Left renal cortex interstitium (tissue), 4 donors: ENCODE measurements around the gene LACRT. TPM values are rescaled to one million over a fixed set of nuclear protein-coding genes. Genes with fewer than 3 reads are reported as not detected.
"Not testable (repeated sequence)": the region's sequence is repeated elsewhere in the genome, so short reads cannot be mapped to it uniquely, and the experiment has no call there.

ENCODE experiments used
- DNase-seq, 4 donors: peaks; one replicate each; pipeline ENCODE4 v3.0.0-alpha.2; 2013; ENCODE audit warnings: low read depth in 4 of 4, low spot score in 2 of 4, missing footprints in 1 of 4
- polyA plus RNA-seq, 4 donors: library from polyadenylated mRNA; unstranded; fragments of 120-200 nt; gene quantifications; one replicate each; pipeline ENCODE4 v1.2.1, GENCODE V29; 2013; ENCODE audit not compliant: insufficient read length in 4 of 4

The LACRT gene
- polyA plus RNA-seq, 4 donors: not detected

DNA sequence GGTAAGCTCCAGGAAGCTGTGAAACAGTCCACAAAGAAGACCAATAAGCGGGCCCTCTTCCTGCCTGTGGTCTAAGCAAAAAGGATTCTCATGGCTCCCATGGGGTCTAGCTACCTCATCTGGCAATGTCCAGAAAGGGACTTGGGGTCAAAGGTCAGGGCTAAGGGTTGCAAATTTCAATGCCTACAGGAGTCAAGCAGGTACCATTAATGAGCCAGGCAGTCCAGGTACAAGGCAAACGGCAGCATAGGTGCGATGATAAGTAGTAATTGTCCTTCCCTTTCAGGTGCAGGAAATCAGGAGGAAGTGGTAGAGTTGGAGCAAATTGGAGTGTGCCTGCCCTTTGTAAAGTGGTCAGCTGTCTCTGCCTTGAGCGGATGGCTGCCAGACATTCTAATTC lies 6.4 kb upstream of the LACRT start:
- no peak for DNase-seq

DNA sequence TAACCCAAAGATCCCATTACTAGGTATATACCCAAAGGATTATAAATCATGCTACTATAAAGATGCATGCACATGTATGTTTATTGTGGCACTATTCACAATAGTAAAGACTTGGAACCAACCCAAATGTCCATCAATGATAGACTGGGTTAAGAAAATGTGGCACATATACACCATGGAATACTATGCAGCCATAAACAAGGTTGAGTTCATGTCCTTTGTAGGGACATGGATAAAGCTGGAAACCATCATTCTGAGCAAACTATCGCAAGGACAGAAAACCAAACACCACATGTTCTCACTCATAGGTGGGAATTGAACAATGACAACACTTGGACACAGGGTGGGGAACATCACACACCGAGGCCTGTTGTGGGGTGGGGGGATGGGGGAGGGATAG lies 4.4 kb upstream of the LACRT start:
- not testable (repeated sequence) for DNase-seq

DNA sequence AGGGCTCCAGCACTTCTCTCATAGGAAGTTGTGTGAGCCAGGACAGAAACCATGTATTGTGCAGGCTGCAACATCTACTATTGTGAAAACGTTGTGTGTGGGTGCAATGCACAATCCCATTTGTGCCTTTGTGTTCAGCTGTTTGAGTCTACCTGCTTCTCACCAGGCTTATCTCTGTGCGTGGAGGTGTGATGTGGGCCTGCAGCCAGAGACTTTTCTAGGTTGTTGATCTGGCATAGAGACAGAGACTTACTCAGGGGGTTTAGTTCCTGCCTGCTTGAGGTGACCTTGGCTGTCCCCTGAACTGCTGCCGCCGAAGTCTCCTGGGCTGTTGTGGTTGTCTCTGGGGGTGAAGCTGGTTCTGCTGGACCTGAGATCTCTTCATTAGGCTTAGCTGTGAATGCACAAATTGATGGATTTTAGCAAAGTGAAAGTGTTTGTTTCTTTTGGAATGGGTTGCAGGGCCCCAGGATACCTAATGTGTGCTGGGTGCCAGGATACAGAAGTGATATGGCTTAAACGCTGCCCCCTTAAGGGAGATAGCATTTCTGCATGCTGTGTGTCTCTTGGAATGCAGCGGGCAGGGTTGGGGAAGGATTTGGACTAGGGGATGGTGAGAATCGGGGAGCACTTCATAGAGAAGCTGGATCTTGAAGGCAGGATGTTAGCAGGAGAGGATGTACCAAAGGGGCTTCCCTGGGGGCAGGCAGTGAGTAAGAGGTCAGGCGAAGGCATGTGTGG lies 2.5 kb downstream of the LACRT start:
- DNase-seq: no peak

DNA sequence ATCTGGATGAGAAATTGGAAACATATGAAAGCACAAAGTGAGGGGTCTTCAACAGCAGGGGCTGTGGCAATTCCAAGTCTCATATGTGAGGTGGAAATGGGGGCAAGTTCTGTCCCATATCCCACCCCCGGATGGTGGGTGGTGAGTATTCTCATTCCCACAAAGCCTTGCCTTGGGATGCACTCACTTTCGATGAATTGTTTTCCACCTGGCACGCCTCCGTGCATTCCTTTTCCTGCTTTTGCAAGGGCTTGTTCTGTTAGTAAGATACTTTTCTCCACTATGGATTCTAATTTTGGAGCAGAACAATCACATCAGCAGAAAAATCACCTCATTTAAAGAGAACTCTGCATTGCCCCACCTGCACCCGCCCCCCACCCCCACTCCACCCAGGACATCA lies 3.1 kb downstream of the LACRT start:
- no peak for DNase-seq

DNA sequence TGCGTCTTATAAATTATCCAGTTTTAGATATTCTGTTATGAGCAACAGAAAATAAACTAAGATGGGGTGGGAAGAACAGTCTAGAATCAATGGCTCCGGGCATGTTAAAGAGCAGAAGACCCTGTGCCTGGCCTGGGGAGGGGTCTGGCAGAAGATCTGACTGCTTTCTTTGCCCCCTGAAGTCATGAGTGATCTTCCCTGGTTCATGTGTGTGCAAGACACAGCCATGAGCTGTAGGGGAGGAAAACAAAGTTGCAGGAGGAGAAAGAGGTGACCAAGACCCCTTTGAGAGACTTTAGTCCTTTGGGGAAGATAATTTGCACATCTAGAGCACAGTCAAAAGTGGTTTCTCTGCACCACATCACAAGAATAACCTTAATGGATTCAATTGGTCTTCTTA lies 4.8 kb downstream of the LACRT start:
- no peak for DNase-seq

DNA sequence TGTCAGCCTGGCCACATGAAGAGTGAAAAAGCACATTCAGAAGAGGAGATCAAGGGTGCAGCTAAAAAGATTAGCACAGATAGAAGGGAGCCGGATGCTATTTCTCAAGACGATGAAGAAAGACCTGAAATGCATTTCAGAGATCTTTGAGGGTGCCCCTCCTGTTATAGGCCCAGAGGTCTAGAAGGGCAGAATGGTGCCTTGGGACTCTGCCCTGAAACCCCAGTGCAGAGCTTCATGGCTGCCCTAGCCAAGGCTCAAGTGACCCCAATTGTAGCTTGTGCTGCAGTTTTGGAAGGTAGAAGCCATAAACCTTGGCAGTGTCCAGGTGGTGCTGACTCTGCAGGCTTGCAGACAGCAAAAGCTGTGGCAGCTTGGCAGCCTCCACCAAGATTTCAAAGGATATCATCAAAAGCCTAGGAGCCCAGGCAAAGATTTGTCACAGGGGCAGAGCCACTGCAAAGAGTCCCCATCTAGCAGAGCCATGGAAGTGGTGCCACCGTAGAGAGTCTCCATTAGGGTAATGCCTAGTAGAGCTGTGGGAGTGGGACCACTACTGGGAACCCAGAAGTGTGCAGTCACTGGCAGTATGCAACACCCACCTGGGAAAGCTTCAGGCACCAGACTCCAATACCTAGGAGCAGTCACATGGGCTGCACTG lies 6.4 kb downstream of the LACRT start:
- DNase-seq: no peak

DNA sequence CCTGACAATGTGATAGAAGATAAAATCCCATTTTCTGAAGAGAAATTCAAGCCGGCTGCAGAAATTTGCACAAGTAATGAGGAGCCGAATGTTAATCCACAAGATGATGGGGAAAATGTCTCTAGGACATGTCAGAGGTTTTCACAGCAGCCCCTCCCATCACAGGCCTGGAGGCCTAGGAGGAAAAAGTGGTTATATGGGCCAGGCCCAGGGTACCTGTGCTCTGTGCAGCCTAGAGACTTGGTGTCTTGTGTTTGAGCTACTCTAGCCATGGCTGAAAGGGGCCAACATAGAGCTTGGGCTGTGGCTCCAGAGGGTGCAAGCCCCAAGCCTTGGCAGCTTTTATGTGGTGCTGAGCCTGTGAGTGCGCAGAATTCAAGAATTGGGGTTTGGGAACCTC lies 7.4 kb downstream of the LACRT start:
- DNase-seq: no peak

DNA sequence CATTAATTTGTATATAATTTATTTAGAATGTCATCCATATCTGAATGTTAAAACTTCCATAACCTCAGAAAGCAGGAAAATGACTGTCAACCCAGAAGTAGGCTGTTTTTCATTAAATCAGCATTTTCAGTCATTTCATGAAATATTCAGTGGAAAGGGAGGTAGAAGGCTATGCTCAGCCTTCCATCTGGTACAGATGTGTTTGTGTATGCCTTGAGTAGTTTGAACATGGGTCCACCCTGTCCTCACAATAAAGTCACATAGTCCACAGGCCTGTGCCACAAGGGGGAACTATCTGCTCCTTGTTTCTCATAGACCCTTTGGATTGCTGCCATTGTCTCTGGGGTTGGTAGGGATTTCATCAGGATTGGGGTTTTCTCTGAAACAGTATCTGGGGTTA lies 9.1 kb downstream of the LACRT start:
- DNase-seq: no peak

DNA sequence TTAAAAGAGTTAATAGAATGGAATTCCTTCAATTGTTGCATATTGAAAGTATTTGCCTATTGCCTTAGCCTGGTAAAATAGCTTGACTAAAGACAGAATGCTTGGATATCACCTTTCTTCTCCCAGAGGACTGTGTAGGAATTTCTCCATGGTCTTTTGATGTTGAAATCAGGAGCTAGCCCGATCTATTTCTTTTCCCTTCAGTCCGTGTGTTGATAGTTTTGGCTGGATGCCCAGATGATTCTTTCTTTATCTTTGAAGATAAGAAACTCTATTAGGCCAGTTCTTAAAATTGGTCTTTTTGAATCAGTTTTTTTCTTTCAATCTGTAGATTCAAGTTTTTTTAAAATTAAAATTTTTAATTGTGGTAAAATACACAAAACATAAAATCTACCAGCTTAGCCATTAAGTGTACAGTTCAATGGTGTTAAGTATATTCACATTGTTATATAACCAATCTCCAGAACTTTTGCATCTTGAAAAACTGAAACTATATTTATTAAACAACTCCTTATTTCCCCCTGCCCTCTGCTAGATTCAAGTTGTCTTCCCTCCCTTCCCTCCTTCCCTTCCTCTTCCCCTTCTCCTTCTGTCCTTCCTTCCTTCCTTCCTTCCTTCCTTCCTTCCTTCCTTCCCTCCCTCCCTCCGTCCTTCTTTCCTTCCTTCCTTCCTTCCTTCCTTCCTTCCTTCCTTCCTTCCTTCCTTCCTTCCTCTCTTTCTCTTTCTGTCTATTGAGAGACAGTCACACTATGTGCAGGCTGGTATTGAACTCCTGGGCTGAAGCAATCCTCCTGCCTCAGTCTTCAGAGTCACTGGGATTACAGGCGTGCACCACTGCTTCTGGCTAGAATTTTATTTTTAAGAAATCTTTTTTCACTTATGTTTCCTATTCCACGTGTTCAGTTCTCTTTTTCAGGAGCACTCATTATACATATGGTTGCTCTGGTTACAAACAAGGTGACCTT lies 10.1 kb downstream of the LACRT start:
- DNase-seq: no peak

DNA sequence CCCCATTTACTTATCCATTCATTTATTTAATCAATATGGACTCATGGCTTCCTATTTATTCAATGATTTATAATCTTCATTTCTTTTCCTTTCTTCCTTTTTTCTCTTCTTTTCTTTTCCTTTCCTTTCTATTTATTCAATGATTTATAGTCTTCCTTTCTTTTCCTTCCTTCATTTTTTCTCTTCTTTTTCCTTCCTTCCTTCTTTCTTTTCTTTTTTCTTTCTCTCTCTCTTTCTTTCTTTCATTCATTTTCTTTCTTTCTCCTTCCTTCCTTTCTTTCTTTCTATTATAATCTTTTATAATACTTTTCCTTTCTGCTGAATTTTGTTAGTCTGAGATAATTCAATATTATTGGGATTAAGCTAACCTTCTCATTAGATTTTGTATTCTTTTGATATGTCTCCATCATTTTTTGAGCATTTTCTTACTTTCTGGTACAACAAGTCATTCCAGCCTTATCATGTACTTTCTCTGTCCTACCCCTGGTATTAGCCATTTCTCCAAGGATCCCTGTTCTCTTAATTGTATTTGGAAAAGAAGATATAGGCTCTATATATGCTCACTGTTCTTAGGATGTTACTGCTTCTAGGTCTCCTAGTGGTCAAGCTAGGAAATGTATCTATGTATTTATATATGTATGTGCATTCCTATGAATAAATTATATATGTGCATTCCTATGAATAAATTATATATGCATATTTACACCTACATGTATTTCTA lies 12.1 kb downstream of the LACRT start:
- no peak for DNase-seq

DNA sequence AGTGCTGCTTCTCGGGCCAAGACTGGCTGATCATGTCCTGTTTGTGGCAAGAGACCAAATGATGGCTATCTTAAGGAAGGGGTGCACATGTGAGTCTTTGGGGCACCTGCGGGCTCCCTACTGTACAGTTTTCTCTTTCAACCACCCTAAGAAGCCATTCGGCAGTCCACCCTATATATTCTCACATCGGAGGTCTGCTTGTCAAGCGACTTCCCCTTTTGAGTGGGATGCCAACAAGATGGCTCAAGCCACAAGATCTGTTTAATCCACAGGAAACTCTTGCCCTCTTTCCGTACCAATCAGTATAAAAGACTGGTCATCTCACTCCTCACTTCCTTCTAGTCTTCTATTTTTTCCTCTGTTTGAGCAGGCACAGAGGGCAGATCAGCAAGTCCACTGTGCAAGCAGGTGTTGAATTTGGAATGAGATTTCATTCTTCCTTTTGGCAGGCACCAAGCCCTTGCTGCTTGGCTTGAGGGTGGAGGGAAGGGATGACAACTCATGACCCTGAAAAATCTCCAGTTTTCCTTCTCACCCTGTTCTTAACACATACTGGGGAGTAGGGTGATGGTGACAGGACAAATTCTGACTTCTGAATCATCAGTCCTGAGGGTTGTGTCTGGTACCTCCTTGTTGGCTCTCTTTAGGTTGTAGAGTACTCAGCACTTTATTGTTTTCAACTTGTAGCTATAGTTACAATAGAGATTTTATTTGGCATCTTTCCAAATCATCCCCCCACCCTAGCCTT lies 17.6 kb downstream of the LACRT start:
- DNase-seq: no peak

DNA sequence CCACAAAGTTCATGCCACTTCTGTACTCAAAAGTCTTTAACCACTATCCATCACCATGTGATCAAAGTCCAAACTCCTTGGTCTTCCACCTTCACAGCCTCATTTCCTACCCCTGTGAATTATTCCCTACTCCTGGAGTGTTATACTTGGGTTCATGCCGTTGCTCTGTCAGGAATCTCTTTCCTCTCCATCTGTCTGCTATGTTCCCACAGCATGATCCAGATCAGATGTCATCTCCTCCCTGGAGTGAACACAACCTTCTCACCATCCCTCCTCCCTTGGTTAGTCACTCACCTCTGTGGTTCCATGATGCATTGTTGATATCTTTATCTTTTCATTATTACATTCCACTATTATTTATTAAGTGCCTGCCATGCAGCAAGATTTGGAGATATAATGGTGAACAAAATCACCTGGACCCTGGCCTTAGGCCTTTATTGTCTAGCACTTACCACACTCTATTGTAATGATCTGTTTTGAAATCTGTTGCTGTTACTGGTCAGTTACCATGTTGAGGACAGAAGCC lies 22.4 kb downstream of the LACRT start:
- DNase-seq: no peak

DNA sequence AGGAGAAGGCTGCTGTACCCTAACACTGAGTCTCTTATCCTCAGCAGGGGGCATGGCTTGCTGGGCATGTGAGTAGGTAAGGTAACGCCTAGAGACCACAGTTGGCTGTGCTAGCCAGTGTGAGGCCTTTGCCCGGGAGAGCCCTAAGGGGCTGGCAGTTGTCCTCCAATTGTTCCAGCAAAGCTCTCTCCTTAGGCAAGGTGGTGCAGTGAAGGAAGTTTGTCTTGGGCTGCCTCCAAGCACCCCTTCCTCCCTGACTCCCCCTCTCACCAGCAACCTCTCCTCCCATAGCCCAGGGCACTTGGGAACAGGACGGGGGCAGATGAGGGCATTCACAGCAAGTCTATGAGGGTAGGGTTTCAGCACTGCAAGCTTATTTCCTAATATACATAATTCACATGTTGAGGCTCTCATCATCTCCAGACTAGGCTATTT lies 23.0 kb downstream of the LACRT start:
- no peak for DNase-seq

DNA sequence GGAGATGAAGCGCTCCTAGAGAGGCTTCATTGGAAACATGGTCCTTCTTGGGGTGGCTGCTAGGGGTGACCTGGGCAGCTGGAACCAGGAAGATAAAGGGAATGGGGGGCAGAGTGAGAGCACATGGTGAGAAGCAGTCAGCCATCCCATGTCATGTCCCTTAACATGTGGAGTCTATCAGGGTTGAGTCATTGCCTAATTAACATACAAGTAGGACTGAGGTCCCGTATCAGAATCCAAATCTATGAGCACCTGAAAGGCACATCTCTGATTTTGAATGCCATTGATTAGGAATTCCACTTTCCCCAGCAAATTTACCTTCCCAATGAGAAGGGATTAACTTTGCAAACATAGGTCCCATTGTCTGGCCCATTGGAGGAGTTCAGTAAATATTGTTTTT lies 25.9 kb downstream of the LACRT start:
- no peak for DNase-seq

DNA sequence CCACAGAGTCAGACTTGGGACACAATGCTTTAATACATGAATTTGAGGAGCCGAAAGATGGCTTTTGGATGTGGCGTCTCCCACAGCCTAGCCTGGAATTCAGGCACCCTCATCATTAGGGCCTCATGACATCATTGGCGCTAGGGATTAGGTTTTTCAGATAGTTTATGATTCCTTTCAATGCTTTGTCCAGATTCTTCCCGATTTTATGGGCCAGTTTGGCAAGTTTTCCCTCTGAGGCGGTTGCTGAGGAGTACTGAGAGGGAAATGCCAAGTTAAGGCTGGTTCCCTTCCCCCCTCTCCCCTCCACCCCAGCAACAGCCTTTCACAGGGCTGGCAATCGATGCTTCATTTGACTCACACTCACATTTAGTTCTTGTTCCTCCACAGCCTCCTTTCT lies 26.5 kb downstream of the LACRT start:
- no peak for DNase-seq

DNA sequence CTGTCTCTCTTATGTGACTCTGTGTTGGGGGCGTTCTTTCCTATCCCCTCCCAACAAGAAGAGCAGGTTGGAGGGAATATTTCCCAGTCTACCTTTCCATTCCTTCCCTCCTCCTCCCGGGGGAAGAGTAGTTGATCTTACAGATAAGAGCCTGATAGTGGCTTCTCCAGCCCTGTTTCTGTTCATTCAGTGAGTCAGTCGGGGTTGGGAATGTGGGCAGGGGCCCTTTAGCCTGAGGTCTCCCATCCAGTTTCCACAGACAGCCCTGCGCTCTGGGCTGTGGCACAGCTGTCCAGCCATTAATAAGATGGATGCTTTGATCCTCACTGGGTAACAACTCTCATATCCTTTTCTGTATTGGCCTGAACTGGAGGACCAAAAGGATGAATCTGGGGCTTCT lies 28.1 kb downstream of the LACRT start:
- DNase-seq: no peak

DNA sequence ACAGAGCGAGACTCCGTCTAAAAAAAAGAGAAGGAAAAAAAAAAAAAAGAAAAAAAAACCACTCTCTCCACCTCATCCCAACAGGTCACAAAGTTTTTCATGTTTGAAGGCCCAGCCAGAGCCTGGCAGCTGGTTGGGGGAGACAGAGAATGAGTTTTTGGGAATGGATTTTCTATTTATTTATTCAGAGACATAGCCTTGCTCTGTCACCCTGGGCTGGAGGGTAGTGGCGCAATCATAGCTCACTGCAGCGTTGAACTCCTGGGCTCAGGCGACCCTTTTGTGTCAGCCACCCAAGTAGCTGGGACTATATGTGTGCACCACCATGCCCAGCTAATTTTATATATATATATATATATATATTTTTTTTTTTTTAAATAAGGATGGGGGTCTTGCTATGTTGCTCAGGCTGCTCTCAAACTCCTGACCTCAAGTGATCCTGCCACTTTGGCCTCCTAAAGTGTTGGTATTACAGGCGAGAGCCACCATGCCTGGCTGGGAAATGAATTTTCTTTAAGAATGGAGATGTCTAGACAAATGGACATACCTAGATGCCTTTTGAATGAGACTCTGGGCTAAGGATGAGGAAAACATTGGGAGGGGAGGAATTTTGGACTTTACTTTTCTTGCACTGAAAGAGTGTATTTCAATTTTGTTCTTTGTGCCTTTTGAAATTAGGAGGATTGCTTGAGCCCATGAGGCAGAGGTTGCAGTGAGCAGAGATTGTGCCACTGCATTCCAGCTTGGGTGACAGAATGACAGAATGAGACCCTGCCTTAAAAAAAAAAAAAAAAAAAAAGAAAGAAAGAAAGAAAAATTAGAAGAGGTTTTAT lies 29.3 kb downstream of the LACRT start:
- no peak for DNase-seq

DNA sequence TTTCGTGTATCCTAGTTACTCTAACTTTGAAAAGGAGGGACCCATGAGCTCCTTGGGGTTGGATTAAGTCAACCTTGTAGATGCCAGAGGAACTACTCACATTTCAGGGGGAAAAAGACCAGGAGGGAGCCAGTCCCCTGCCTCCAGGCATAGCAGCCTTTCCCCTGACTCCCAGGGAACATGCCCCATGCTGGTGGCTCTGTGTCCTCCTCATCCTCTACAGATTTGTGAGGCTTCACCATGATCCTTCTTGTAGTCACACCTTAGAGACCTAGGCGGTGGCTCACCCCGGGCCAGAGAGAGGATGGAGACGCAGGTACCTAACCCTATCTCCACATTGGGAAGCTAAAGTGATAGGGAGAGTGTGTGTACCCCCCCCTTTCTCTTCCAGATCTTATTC lies 30.3 kb downstream of the LACRT start:
- no peak for DNase-seq

DNA sequence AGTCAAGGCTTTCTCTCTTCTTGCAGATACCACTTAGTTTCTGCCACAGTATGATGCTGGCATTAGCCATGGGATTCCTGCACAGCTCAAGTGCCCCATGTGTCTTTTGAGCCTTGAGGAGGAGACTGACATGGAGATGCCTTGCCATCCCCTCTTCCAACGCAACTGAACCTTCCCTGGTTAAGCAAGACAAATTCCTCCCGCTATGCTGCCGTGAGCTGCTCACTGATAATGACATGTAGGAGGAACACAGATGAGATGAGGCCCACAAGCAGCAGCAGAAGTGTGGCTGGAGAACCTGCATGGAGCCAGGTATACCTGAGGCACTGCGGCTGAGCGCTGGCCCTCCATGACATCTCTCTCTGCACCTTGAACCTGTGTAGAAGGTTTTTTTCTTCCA lies 30.8 kb downstream of the LACRT start:
- no peak for DNase-seq
